Stimulated activated naive CD8-positive, alpha-beta T cell treated with anti-CD3 and anti-CD28 coated beads, Interleukin-15, Interleukin-2, amounts not matched to agents 100 ng/mL and 50 ng/mL, for 24 hours (primary cell): ENCODE measurements around the gene XCL1.
"Not testable (repeated sequence)": the region's sequence is repeated elsewhere in the genome, so short reads cannot be mapped to it uniquely, and the experiment has no call there.

Experiments used
- H3K27ac Mint-ChIP-seq: one replicate; pipeline ENCODE4 v1.8.0; 2021; ENCODE audit warnings: mild to moderate bottlenecking, mixed read lengths
- H3K27me3 Mint-ChIP-seq: one replicate; pipeline ENCODE4 v1.8.0; 2021; ENCODE audit warnings: mixed read lengths
- H3K36me3 Mint-ChIP-seq: one replicate; pipeline ENCODE4 v1.8.0; 2021; ENCODE audit warnings: low read depth, mixed read lengths
- H3K4me1 Mint-ChIP-seq: one replicate; pipeline ENCODE4 v1.8.0; 2021; ENCODE audit warnings: low read depth, mixed read lengths
- H3K4me3 Mint-ChIP-seq: one replicate; pipeline ENCODE4 v1.8.0; 2021; ENCODE audit warnings: mild to moderate bottlenecking, mixed read lengths
- H3K9me3 Mint-ChIP-seq: one replicate; pipeline ENCODE4 v1.8.0; 2021; ENCODE audit warnings: mixed read lengths

The XCL1 gene, protein sequence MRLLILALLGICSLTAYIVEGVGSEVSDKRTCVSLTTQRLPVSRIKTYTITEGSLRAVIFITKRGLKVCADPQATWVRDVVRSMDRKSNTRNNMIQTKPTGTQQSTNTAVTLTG

DNA sequence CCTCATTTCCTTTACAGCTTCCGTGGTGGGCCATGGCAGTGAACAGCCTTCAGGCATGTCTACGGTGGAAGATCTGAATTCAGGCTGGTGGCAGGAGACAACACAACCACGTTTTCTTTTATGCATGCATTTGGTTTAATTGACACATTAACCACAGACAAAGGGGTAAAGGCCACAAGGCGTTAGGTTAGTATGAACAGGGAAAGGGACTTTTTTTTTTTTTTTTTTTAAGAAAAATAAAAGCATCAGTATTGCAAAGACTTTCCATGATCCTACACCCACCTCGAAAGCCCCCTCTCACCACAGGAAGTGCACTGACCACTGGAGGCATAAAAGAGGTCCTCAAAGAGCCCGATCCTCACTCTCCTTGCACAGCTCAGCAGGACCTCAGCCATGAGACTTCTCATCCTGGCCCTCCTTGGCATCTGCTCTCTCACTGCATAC, at the start of gene XCL1:
TSS of gene XCL1 (plus strand) at position 361 of the 444 bp plus-strand sequence. CDS start at position 394, 33 bp downstream.
- H3K4me3 Mint-ChIP-seq: peak within 1 kb of the TSS; percentile 93
- H3K27me3 Mint-ChIP-seq, H3K9me3 Mint-ChIP-seq: not testable (repeated sequence)
- H3K27ac Mint-ChIP-seq: peak within 1 kb of the TSS; percentile 97
- peaks cover 48% of the 10 kb centered on the region for H3K36me3 Mint-ChIP-seq
- H3K4me1 Mint-ChIP-seq: peaks cover 67% of the 10 kb centered on the region

GRCh38 chr1:168529518-168529917, 46.9 kb upstream of the XCL1 start:
- no peak overlapping the region for H3K4me3 Mint-ChIP-seq
- no peaks in the 10 kb centered on the region for H3K27me3 Mint-ChIP-seq
- H3K27ac Mint-ChIP-seq: no peak overlapping the region
- peaks cover 39% of the 10 kb centered on the region for H3K4me1 Mint-ChIP-seq
- peaks cover 1% of the 10 kb centered on the region for H3K36me3 Mint-ChIP-seq
- H3K9me3 Mint-ChIP-seq: no peaks in the 10 kb centered on the region

- no peak overlapping the region for H3K27ac Mint-ChIP-seq
- H3K4me1 Mint-ChIP-seq: peaks cover 60% of the 10 kb centered on the region
- H3K36me3 Mint-ChIP-seq: no peaks in the 10 kb centered on the region
- no peaks in the 10 kb centered on the region for H3K27me3 Mint-ChIP-seq
- H3K9me3 Mint-ChIP-seq: no peaks in the 10 kb centered on the region
- H3K4me3 Mint-ChIP-seq: no peak overlapping the region
Observed at GRCh38 chr1:168531615-168532345, 44.6 kb upstream of the XCL1 start.

DNA sequence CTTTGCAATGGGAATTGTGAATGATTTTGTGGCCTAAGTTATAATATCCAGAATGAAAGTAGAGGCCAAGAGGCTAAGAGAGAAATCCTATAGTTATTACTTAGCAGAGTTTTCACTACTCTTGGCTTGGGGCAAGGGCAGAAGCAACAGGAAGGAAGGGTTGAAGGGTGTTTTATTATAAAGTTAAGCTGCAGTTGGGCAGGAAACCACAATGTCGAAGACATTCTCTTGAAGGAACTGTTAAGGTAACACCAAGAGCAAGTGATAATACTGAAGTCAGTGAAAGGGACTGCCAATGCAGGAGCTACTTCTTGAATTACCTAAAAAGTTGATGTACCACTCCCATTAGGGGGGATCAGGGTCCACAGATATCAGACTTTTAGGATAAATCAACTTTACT, 40.9 kb upstream of the XCL1 start:
- Mint-ChIP-seq H3K9me3 (no peaks in the 10 kb centered on the region), H3K4me3 (peak overlapping the region; percentile 40), H3K4me1 (peaks cover 72% of the 10 kb centered on the region)

GRCh38 chr1:168540798-168541197, 35.6 kb upstream of the XCL1 start:
- H3K9me3 Mint-ChIP-seq, H3K27me3 Mint-ChIP-seq: not testable (repeated sequence)
- Mint-ChIP-seq H3K4me3 (peak overlapping the region; percentile 86), H3K27ac (peak overlapping the region; percentile 23), H3K36me3 (peaks cover 32% of the 10 kb centered on the region), H3K4me1 (peaks cover 53% of the 10 kb centered on the region)

More for the DNA sequence above, 40.9 kb upstream of the XCL1 start:
- H3K27ac Mint-ChIP-seq: peak overlapping the region; percentile 78
- no peaks in the 10 kb centered on the region for H3K27me3 Mint-ChIP-seq
- H3K36me3 Mint-ChIP-seq: peaks cover 7% of the 10 kb centered on the region

GRCh38 chr1:168542978-168543377, 33.4 kb upstream of the XCL1 start:
- peak overlapping the region; percentile 76 for H3K27ac Mint-ChIP-seq
- peaks cover 36% of the 10 kb centered on the region for H3K4me1 Mint-ChIP-seq
- H3K27me3 Mint-ChIP-seq, H3K9me3 Mint-ChIP-seq: not testable (repeated sequence)
- peak overlapping the region; percentile 86 for H3K4me3 Mint-ChIP-seq
- peaks cover 32% of the 10 kb centered on the region for H3K36me3 Mint-ChIP-seq

GRCh38 chr1:168543840-168544498, 32.4 kb upstream of the XCL1 start, which contains the start of gene XCL2:
Gene XCL2, minus strand, starts transcription at chr1:168543997. Its CDS starts 33 bp downstream, at chr1:168543964.
- Mint-ChIP-seq H3K4me3 (peak within 1 kb of the TSS; percentile 99), H3K36me3 (peaks cover 32% of the 10 kb centered on the region), H3K27ac (peak within 1 kb of the TSS; percentile 98), H3K4me1 (peaks cover 35% of the 10 kb centered on the region)
- not testable (repeated sequence) for H3K9me3 Mint-ChIP-seq, H3K27me3 Mint-ChIP-seq

- Mint-ChIP-seq H3K9me3 (peaks cover 11% of the 10 kb centered on the region), H3K36me3 (peaks cover 23% of the 10 kb centered on the region), H3K4me1 (peaks cover 28% of the 10 kb centered on the region)
- H3K4me3 Mint-ChIP-seq, H3K27ac Mint-ChIP-seq, H3K27me3 Mint-ChIP-seq: not testable (repeated sequence)
Observed at GRCh38 chr1:168545678-168546552, 30.5 kb upstream of the XCL1 start.

- not testable (repeated sequence) for H3K4me3 Mint-ChIP-seq, H3K27me3 Mint-ChIP-seq, H3K27ac Mint-ChIP-seq
- peaks cover 13% of the 10 kb centered on the region for H3K9me3 Mint-ChIP-seq
- H3K4me1 Mint-ChIP-seq: peaks cover 28% of the 10 kb centered on the region
- peaks cover 17% of the 10 kb centered on the region for H3K36me3 Mint-ChIP-seq
Observed at GRCh38 chr1:168546553-168546895, 29.9 kb upstream of the XCL1 start.

DNA sequence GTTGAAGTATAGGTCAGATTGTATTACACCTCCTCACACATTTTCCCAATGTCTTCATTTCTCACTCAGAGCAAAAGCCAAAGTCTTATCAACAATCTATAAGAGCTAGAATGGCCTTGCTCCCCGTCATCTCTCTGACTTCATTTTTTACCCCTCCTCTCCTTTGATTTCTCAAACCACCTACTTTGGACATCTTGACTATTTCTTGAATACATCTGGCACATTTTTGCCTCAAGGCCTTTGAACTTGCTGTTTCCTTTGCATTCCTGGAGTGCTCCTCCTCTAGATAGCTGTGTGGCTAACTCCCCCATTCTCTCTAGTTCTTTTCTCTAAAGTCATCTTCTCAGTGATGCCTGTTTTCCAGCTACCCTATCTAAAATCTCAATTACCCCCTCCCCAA, 25.4 kb upstream of the XCL1 start:
- peak overlapping the region; percentile 53 for H3K27ac Mint-ChIP-seq
- H3K27me3 Mint-ChIP-seq: peaks cover 3% of the 10 kb centered on the region
- no peaks in the 10 kb centered on the region for H3K36me3 Mint-ChIP-seq
- H3K4me1 Mint-ChIP-seq: peaks cover 56% of the 10 kb centered on the region
- H3K4me3 Mint-ChIP-seq: no peak overlapping the region
- peaks cover 13% of the 10 kb centered on the region for H3K9me3 Mint-ChIP-seq

DNA sequence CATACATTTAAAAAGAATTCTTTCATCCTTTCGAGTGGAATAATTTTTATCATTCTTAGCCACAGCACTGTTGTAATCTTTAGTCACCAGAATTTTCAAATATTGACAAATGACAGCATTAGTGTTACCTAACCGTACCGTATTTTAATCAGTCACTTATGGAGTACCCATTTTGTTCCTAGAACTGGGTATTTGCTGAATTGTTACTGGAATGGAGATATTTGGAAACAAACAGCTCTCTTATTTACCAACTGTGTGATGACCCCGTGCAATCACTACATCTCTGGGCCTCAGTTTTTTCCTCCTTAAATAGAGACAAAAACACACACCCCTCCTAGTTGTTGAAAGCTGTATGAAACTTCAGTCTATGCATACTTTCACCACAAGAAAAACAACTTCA, 24.7 kb upstream of the XCL1 start:
- Mint-ChIP-seq H3K27me3 (no peaks in the 10 kb centered on the region), H3K4me3 (no peak overlapping the region), H3K9me3 (peaks cover 9% of the 10 kb centered on the region), H3K27ac (no peak overlapping the region), H3K4me1 (peaks cover 61% of the 10 kb centered on the region), H3K36me3 (no peaks in the 10 kb centered on the region)

- Mint-ChIP-seq H3K36me3 (no peaks in the 10 kb centered on the region), H3K27me3 (no peaks in the 10 kb centered on the region), H3K4me3 (peak overlapping the region; percentile 65), H3K27ac (peak overlapping the region; percentile 96), H3K9me3 (peaks cover 6% of the 10 kb centered on the region), H3K4me1 (peaks cover 73% of the 10 kb centered on the region)
Observed at GRCh38 chr1:168552961-168553360, 23.4 kb upstream of the XCL1 start.

- Mint-ChIP-seq H3K9me3 (peaks cover 6% of the 10 kb centered on the region), H3K4me1 (peaks cover 79% of the 10 kb centered on the region), H3K27me3 (no peaks in the 10 kb centered on the region), H3K36me3 (no peaks in the 10 kb centered on the region), H3K27ac (peak overlapping the region; percentile 96), H3K4me3 (peak overlapping the region; percentile 76)
Observed at GRCh38 chr1:168553680-168554553, 22.5 kb upstream of the XCL1 start.
